ENCODE data around the gene ALPK3.

ALPK3 gene

GRCh38 chr15:84847382-84847781 lies 30.2 kb downstream of the ALPK3 start:
- no peak for DNase-seq

- DNase-seq, result no peak
Observed at GRCh38 chr15:84852212-84852611, 35.1 kb downstream of the ALPK3 start.

GRCh38 chr15:84855136-84855535 lies 38.0 kb downstream of the ALPK3 start:
- DNase-seq, result no peak

GRCh38 chr15:84855765-84856164 lies 38.6 kb downstream of the ALPK3 start:
- no peak for DNase-seq

GRCh38 chr15:84856731-84857417 lies 39.7 kb downstream of the ALPK3 start:
- DNase-seq, result no peak

GRCh38 chr15:84857418-84858004 lies 40.4 kb downstream of the ALPK3 start:
- no peak for DNase-seq

GRCh38 chr15:84858231-84858630 lies 41.1 kb downstream of the ALPK3 start:
- no peak for DNase-seq

- DNase-seq, result no peak
Observed at GRCh38 chr15:84859144-84859543, 42.0 kb downstream of the ALPK3 start.

GRCh38 chr15:84859651-84860050 lies 42.5 kb downstream of the ALPK3 start:
- no peak for DNase-seq

- no peak for DNase-seq
Observed at GRCh38 chr15:84861781-84862180, 44.6 kb downstream of the ALPK3 start.

- DNase-seq, result no peak
Observed at GRCh38 chr15:84862214-84862975, 45.2 kb downstream of the ALPK3 start.

GRCh38 chr15:84863565-84864443 lies 46.6 kb downstream of the ALPK3 start:
- no peak for DNase-seq

- DNase-seq, result no peak
Observed at GRCh38 chr15:84864444-84864795, 47.3 kb downstream of the ALPK3 start.

- DNase-seq, result no peak
Observed at GRCh38 chr15:84865074-84865569, 48.0 kb downstream of the ALPK3 start.

GRCh38 chr15:84868037-84868880 lies 51.1 kb downstream of the ALPK3 start:
- no peak for DNase-seq

GRCh38 chr15:84869510-84869909 lies 52.4 kb downstream of the ALPK3 start:
- DNase-seq, result no peak

GRCh38 chr15:84871428-84871985 lies 54.4 kb downstream of the ALPK3 start:
- no peak for DNase-seq

- DNase-seq, result no peak
Observed at GRCh38 chr15:84872009-84872910, 55.1 kb downstream of the ALPK3 start.

GRCh38 chr15:84873997-84874396 lies 56.8 kb downstream of the ALPK3 start:
- no peak for DNase-seq

GRCh38 chr15:84874981-84875699 lies 58.0 kb downstream of the ALPK3 start:
- DNase-seq, result no peak
